Brain microvascular endothelial cell (primary cell): ENCODE data around the gene SLFN5.
A peak's percentile ranks its signal among the peaks of the same experiment; 100 is the strongest.
"Not testable (repeated sequence)": the region's sequence is repeated elsewhere in the genome, so short reads cannot be mapped to it uniquely, and the experiment has no call there.

Experiments
- DNase-seq: peaks from one replicate; pipeline ENCODE4 v3.0.0-alpha.2; 2020
- H3K27ac ChIP-seq: fragments of 250-450 bp; sonication (Bioruptor Pico); 2 replicates; pipeline ENCODE4 v1.5.1; 2020; ENCODE audit warnings: mild to moderate bottlenecking, moderate library complexity
- H3K27me3 ChIP-seq: fragments of 250-450 bp; sonication (Bioruptor Pico); replicated peaks from 2 replicates; pipeline ENCODE4 v1.5.1; 2020; ENCODE audit warnings: mild to moderate bottlenecking
- H3K36me3 ChIP-seq: fragments of 250-450 bp; sonication (Bioruptor Pico); replicated peaks from 2 replicates; pipeline ENCODE4 v1.5.1; 2020; ENCODE audit warnings: mild to moderate bottlenecking
- H3K4me3 ChIP-seq: 2 replicates; pipeline ENCODE4 v1.5.1; 2011; ENCODE audit warnings: low read depth, mild to moderate bottlenecking, control low read depth, low read length, moderate library complexity
- in situ Hi-C: cut with HindIII; loops from 2 replicates; pipeline ENCODE4 v1.10.0; 2017; ENCODE audit warnings: low sequenced_read_pairs, low pct_ligation_motif_present
- TF ChIP-seq, protein P1 (sequence below): IDR thresholded peaks from 2 replicates; pipeline ENCODE4 v1.5.1; 2011; ENCODE audit warnings: low read depth, mild to moderate bottlenecking, moderate library complexity, low read length, control low read depth, inconsistent platforms; ENCODE audit errors: missing control alignments

The SLFN5 gene

DNA sequence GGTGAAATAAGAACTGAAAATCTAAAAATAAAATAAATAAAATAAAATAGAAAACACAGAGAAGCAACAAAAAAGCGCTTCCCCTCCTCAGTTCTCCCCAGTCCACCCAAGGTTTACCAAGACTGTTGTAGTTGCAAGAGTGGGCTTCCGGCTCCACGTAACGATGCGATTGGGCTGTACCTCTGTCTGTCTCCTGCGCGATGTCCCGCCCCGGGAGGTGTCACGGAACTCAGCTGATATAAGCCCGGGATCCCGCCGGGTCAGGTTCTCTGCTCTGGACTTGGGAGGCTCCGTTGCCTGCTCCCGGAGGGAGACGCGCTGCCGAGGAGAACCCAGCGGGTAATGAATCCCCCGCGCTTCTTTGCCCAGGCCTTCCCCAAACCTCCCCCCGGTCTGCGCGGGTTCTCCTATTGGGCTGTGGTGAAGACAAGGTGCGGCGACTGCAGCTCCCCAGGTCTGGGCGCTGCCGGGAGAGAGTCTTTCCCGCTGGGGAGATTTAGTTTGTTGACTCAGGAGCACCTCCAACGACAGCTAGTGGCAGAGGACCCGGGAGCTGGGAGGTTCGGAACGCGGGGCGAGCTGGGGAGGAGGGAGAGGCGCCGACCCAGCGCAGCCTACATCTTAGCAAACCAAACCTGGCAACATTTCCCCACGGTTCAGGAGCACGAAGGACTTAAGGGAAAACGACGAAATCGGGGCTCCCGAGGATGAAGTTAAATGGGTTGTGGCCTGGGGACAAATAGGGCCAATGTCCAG lies at the start of gene SLFN5:
Gene SLFN5, plus strand, starts transcription at position 268 of the 756 bp plus-strand sequence. CDS start 15,619 bp downstream, outside the sequence.
- H3K27me3 ChIP-seq, result no peaks in the 10 kb centered on the region
- H3K4me3 ChIP-seq, result peak within 1 kb of the TSS; percentile 90
- DNase-seq, result peak; percentile 93
- TF ChIP-seq, protein P1, sequence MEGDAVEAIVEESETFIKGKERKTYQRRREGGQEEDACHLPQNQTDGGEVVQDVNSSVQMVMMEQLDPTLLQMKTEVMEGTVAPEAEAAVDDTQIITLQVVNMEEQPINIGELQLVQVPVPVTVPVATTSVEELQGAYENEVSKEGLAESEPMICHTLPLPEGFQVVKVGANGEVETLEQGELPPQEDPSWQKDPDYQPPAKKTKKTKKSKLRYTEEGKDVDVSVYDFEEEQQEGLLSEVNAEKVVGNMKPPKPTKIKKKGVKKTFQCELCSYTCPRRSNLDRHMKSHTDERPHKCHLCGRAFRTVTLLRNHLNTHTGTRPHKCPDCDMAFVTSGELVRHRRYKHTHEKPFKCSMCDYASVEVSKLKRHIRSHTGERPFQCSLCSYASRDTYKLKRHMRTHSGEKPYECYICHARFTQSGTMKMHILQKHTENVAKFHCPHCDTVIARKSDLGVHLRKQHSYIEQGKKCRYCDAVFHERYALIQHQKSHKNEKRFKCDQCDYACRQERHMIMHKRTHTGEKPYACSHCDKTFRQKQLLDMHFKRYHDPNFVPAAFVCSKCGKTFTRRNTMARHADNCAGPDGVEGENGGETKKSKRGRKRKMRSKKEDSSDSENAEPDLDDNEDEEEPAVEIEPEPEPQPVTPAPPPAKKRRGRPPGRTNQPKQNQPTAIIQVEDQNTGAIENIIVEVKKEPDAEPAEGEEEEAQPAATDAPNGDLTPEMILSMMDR, result no peak
- peaks cover 10% of the 10 kb centered on the region for H3K36me3 ChIP-seq
- in situ Hi-C loops, result no loop called here
- peak within 1 kb of the TSS; percentile 99 for H3K27ac ChIP-seq

DNA sequence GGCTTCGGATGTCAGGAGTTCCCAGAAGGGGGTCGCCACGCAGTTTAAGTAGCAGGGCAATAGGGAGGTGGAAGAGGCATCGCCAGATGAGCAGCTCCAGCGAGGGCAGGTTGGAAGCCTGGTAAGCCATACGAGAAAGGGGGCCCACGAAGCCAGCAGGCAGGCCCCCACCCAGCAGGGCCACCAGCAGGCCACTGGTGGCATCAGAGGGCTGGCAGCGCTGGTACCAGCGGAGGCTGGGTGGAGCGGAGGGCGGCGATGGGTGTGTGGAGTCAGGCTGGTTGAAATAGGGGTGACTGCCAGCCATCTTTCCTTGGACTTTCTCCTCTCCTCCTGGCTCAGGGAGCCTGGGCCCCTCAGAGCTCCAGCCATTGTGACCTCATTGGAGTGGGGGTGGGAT lies 48.9 kb upstream of the SLFN5 start, which contains the start of gene SLC35G3:
Gene SLC35G3, minus strand, starts transcription at position 393 of the 400 bp plus-strand sequence. Its CDS starts 86 bp downstream, at position 307.
- in situ Hi-C loops, H3K4me3 ChIP-seq, H3K36me3 ChIP-seq, H3K27ac ChIP-seq, H3K27me3 ChIP-seq, DNase-seq: not testable (repeated sequence)

DNA sequence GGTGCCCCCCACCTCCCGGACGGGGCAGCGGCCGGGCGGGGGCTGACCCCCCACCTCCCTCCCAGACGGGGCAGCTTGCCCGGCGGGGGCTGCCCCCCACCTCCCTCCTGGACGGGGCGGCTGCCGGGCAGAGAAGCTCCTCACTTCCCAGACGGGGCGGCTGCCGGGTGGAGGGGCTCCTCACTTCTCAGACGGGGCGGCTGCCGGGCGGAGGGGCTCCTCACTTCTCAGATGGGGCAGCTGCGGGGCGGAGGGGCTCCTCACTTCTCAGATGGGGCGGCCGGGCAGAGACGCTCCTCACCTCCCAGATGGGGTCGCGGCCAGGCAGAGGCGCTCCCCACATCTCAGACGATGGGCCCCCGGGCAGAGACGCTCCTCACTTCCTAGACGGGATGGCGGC lies 47.8 kb upstream of the SLFN5 start:
- H3K27ac ChIP-seq, H3K27me3 ChIP-seq, in situ Hi-C loops, H3K4me3 ChIP-seq, DNase-seq, H3K36me3 ChIP-seq: not testable (repeated sequence)

DNA sequence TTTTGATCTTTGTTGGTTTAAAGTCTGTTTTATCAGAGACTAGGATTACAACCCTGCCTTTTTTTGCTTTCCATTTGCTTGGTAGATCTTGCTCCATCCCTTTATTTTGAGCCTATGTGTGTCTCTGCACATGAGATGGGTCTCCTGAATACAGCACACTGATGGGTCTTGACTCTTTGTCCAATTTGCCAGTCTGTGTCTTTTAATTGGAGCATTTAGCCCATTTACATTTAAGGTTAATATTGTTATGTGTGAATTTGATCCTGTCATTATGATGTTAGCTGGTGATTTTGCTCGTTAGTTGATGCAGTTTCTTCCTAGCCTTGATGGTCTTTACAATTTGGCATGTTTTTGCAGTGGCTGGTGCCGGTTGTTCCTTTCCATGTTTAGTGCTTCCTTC lies 40.3 kb upstream of the SLFN5 start:
- H3K27ac ChIP-seq, H3K4me3 ChIP-seq, H3K27me3 ChIP-seq, in situ Hi-C loops, DNase-seq, H3K36me3 ChIP-seq: not testable (repeated sequence)

DNA sequence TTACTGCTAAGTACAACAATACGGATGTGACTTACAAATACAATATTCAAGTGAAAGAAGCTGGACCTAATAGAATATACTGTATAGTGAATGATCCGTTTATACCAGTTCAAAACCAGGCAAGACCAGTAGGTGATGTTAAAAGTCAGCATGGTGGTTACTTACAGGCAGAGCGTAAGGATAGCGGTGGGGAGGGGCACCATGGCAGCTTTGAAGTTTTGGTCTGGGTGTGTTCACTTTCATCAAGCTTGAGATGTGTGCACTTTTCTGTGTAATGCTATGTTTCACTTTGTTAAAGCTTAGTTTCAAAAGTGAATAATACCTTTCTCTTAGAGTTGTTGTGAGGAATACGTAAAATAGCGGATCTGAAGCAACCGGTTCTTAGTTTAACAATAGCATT lies 32.1 kb upstream of the SLFN5 start:
- no peak for DNase-seq
- in situ Hi-C loops, result no loop called here
- Histone ChIP-seq H3K27me3 (no peaks in the 10 kb centered on the region), H3K27ac (no peak overlapping the region), H3K4me3 (no peak overlapping the region), H3K36me3 (no peaks in the 10 kb centered on the region)
- TF ChIP-seq, protein P1, result no peak

DNA sequence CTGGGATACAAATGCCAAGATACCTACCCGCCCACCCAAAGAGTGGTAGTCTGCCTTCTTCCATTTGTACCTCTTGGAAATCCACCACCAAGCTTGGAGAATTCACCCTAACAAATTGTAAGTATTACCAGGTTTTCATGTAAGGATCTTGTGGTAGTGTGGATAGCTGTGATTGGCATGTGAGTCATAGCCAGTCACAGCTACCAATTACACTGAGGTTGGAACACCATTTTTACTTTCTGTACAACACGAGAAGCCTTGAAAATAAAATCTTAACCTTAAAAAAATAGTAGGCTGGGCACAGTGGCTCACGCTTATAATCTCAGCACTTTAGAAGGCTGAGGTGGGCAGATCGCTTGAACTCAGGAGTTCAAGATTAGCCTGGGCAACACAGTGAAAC lies 30.2 kb upstream of the SLFN5 start:
- H3K36me3 ChIP-seq, result no peaks in the 10 kb centered on the region
- no peak overlapping the region for H3K4me3 ChIP-seq
- H3K27me3 ChIP-seq, result no peaks in the 10 kb centered on the region
- in situ Hi-C loops, result no loop called here
- DNase-seq, result no peak
- no peak overlapping the region for H3K27ac ChIP-seq
- TF ChIP-seq, protein P1, result no peak

DNA sequence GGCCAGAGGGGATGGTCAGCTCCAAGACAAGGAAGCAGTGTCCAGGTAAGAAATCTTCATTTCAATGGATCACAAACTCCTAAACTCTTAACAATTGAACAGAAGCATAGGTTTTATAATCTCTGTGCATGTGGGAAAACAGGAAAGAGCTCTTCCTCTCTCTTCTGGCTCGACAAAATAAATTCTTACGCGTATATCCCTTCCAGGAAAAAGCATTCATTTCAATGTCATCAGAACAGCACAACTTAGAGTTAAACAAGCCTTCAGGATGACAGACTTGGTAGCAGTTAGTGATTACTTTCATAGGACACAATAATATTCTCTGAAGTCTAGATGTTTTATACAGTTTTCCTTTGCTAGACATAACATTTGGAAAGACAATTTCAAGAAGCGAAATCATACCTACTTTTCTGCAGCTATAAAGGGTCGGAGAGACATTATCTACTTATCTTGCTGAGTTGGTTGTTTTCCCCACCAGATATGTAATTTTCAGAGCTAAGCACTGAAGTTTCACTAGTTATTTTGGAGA lies 29.4 kb upstream of the SLFN5 start:
- Histone ChIP-seq H3K36me3 (no peaks in the 10 kb centered on the region), H3K27ac (no peak overlapping the region), H3K27me3 (no peaks in the 10 kb centered on the region), H3K4me3 (no peak overlapping the region)
- TF ChIP-seq, protein P1, result no peak
- in situ Hi-C loops, result no loop called here
- no peak for DNase-seq
